ENCODE measurements around the gene CCDC192.
"Not testable (repeated sequence)": the region's sequence is repeated elsewhere in the genome, so short reads cannot be mapped to it uniquely, and the experiment has no call there.

CCDC192 gene

GRCh38 chr5:127699416-127699815 lies 3.8 kb upstream of the CCDC192 start:
- DNase-seq (ENCODE audit: low read depth), result no peak

- no peak for DNase-seq (ENCODE audit: low read depth)
Observed at GRCh38 chr5:127700237-127700766, 2.9 kb upstream of the CCDC192 start.

GRCh38 chr5:127702434-127702833 lies 757 bp upstream of the CCDC192 start:
- no peak for DNase-seq (ENCODE audit: low read depth)

GRCh38 chr5:127705120-127705892 lies 2.1 kb downstream of the CCDC192 start:
- no peak for DNase-seq (ENCODE audit: low read depth)

GRCh38 chr5:127706691-127707090 lies 3.5 kb downstream of the CCDC192 start:
- DNase-seq (ENCODE audit: low read depth), result no peak

- no peak for DNase-seq (ENCODE audit: low read depth)
Observed at GRCh38 chr5:127707209-127707608, 4.0 kb downstream of the CCDC192 start.

GRCh38 chr5:127713083-127713482 lies 9.9 kb downstream of the CCDC192 start:
- DNase-seq (ENCODE audit: low read depth), result not testable (repeated sequence)

GRCh38 chr5:127718181-127718580 lies 15.0 kb downstream of the CCDC192 start:
- no peak for DNase-seq (ENCODE audit: low read depth)

GRCh38 chr5:127723571-127723970 lies 20.4 kb downstream of the CCDC192 start:
- no peak for DNase-seq (ENCODE audit: low read depth)

GRCh38 chr5:127725673-127726072 lies 22.5 kb downstream of the CCDC192 start:
- no peak for DNase-seq (ENCODE audit: low read depth)

- DNase-seq (ENCODE audit: low read depth), result no peak
Observed at GRCh38 chr5:127732963-127733362, 29.8 kb downstream of the CCDC192 start.

- not testable (repeated sequence) for DNase-seq (ENCODE audit: low read depth)
Observed at GRCh38 chr5:127739348-127739747, 36.2 kb downstream of the CCDC192 start.

- DNase-seq (ENCODE audit: low read depth), result no peak
Observed at GRCh38 chr5:127739807-127740384, 36.7 kb downstream of the CCDC192 start.

- no peak for DNase-seq (ENCODE audit: low read depth)
Observed at GRCh38 chr5:127741412-127741811, 38.2 kb downstream of the CCDC192 start.

- no peak for DNase-seq (ENCODE audit: low read depth)
Observed at GRCh38 chr5:127744241-127744640, 41.0 kb downstream of the CCDC192 start.

- no peak for DNase-seq (ENCODE audit: low read depth)
Observed at GRCh38 chr5:127746756-127747155, 43.6 kb downstream of the CCDC192 start.

GRCh38 chr5:127752503-127753265 lies 49.5 kb downstream of the CCDC192 start:
- not testable (repeated sequence) for DNase-seq (ENCODE audit: low read depth)

- DNase-seq (ENCODE audit: low read depth), result no peak
Observed at GRCh38 chr5:127754259-127754658, 51.1 kb downstream of the CCDC192 start.

GRCh38 chr5:127754706-127755105 lies 51.5 kb downstream of the CCDC192 start:
- DNase-seq (ENCODE audit: low read depth), result no peak

- peak; percentile 42 for DNase-seq (ENCODE audit: low read depth)
Observed at GRCh38 chr5:127757576-127757975, 54.4 kb downstream of the CCDC192 start.

GRCh38 chr5:127758766-127759283 lies 55.6 kb downstream of the CCDC192 start:
- DNase-seq (ENCODE audit: low read depth), result no peak

GRCh38 chr5:127761869-127762268 lies 58.7 kb downstream of the CCDC192 start:
- no peak for DNase-seq (ENCODE audit: low read depth)
